ENCODE results near the gene RMND5B.

Gene RMND5B

GRCh38 chr5:178107756-178108310, 23.0 kb upstream of the RMND5B start:
- Mint-ChIP-seq H3K27me3 (no peaks in the 10 kb centered on the region), H3K27ac (no peak overlapping the region), H3K4me3 (no peak overlapping the region), H3K9me3 (no peaks in the 10 kb centered on the region), H3K36me3 (no peaks in the 10 kb centered on the region), H3K4me1 (peaks cover 42 to 50% of the 10 kb centered on the region in 2 donors)
- ATAC-seq (replicated peaks): no peak
- DNase-seq: no peak

GRCh38 chr5:178108446-178108845, 22.4 kb upstream of the RMND5B start:
- peaks cover 44 to 53% of the 10 kb centered on the region in 2 donors for H3K4me1 Mint-ChIP-seq
- no peak for ATAC-seq (replicated peaks)
- no peaks in the 10 kb centered on the region for H3K36me3 Mint-ChIP-seq
- H3K27ac Mint-ChIP-seq: no peak overlapping the region
- H3K9me3 Mint-ChIP-seq: no peaks in the 10 kb centered on the region
- peak overlapping the region in 1 of 2 donors; percentile 11 for H3K4me3 Mint-ChIP-seq
- DNase-seq: no peak
- H3K27me3 Mint-ChIP-seq: no peaks in the 10 kb centered on the region

- DNase-seq: no peak
- no peak overlapping the region for H3K27ac Mint-ChIP-seq
- no peaks in the 10 kb centered on the region for H3K36me3 Mint-ChIP-seq
- no peaks in the 10 kb centered on the region for H3K9me3 Mint-ChIP-seq
- H3K4me3 Mint-ChIP-seq: no peak overlapping the region
- H3K27me3 Mint-ChIP-seq: no peaks in the 10 kb centered on the region
- peak in 1 of 2 donors; percentile 17 for ATAC-seq (replicated peaks)
- H3K4me1 Mint-ChIP-seq: peaks cover 42 to 51% of the 10 kb centered on the region in 2 donors
Observed at GRCh38 chr5:178108966-178109365, 21.8 kb upstream of the RMND5B start.

GRCh38 chr5:178110511-178110910, 20.3 kb upstream of the RMND5B start:
- H3K4me3 Mint-ChIP-seq: no peak overlapping the region
- peaks cover 0 to 4% of the 10 kb centered on the region in 2 donors for H3K36me3 Mint-ChIP-seq
- ATAC-seq (replicated peaks) (no peak), DNase-seq (no peak)
- no peaks in the 10 kb centered on the region for H3K27me3 Mint-ChIP-seq
- no peak overlapping the region for H3K27ac Mint-ChIP-seq
- no peaks in the 10 kb centered on the region for H3K9me3 Mint-ChIP-seq
- H3K4me1 Mint-ChIP-seq: peaks cover 44 to 51% of the 10 kb centered on the region in 2 donors

GRCh38 chr5:178111925-178112324, 18.9 kb upstream of the RMND5B start:
- no peaks in the 10 kb centered on the region for H3K27me3 Mint-ChIP-seq
- peaks cover 0 to 4% of the 10 kb centered on the region in 2 donors for H3K36me3 Mint-ChIP-seq
- H3K9me3 Mint-ChIP-seq: no peaks in the 10 kb centered on the region
- peaks cover 48 to 58% of the 10 kb centered on the region in 2 donors for H3K4me1 Mint-ChIP-seq
- ATAC-seq (replicated peaks): no peak
- DNase-seq: no peak
- no peak overlapping the region for H3K27ac Mint-ChIP-seq
- no peak overlapping the region for H3K4me3 Mint-ChIP-seq

- no peaks in the 10 kb centered on the region for H3K27me3 Mint-ChIP-seq
- no peak for ATAC-seq (replicated peaks)
- H3K36me3 Mint-ChIP-seq: peaks cover 0 to 6% of the 10 kb centered on the region in 2 donors
- peak overlapping the region; percentile 93 for H3K27ac Mint-ChIP-seq
- peaks cover 50 to 62% of the 10 kb centered on the region in 2 donors for H3K4me1 Mint-ChIP-seq
- no peaks in the 10 kb centered on the region for H3K9me3 Mint-ChIP-seq
- DNase-seq: no peak
- H3K4me3 Mint-ChIP-seq: peak overlapping the region; percentile 82 to 84
Observed at GRCh38 chr5:178112545-178112944, 18.3 kb upstream of the RMND5B start.

GRCh38 chr5:178113141-178113787, 17.6 kb upstream of the RMND5B start, which contains the start of gene N4BP3:
N4BP3 (plus strand) TSS chr5:178113532; CDS start chr5:178119584, 6,052 bp downstream.
- no peaks in the 10 kb centered on the region for H3K9me3 Mint-ChIP-seq
- peaks cover 0 to 6% of the 10 kb centered on the region in 2 donors for H3K36me3 Mint-ChIP-seq
- H3K27me3 Mint-ChIP-seq: no peaks in the 10 kb centered on the region
- H3K27ac Mint-ChIP-seq: peak within 1 kb of the TSS; percentile 97
- DNase-seq (peak; percentile 80), ATAC-seq (replicated peaks) (peak; percentile 44 to 59)
- peak within 1 kb of the TSS; percentile 90 to 96 for H3K4me3 Mint-ChIP-seq
- peaks cover 51 to 65% of the 10 kb centered on the region in 2 donors for H3K4me1 Mint-ChIP-seq

GRCh38 chr5:178113841-178114324, 16.9 kb upstream of the RMND5B start:
- peak; percentile 25 for DNase-seq
- H3K27ac Mint-ChIP-seq: peak overlapping the region; percentile 97
- H3K27me3 Mint-ChIP-seq: no peaks in the 10 kb centered on the region
- H3K36me3 Mint-ChIP-seq: peaks cover 2 to 6% of the 10 kb centered on the region in 2 donors
- peak overlapping the region; percentile 90 to 96 for H3K4me3 Mint-ChIP-seq
- peaks cover 48 to 65% of the 10 kb centered on the region in 2 donors for H3K4me1 Mint-ChIP-seq
- peak in 1 of 2 donors; percentile 5 for ATAC-seq (replicated peaks)
- H3K9me3 Mint-ChIP-seq: no peaks in the 10 kb centered on the region

GRCh38 chr5:178114325-178115135, 16.3 kb upstream of the RMND5B start:
- Mint-ChIP-seq H3K9me3 (no peaks in the 10 kb centered on the region), H3K36me3 (peaks cover 3 to 11% of the 10 kb centered on the region in 2 donors), H3K27ac (peak overlapping the region; percentile 97), H3K4me3 (peak overlapping the region; percentile 90 to 96), H3K4me1 (peaks cover 50 to 65% of the 10 kb centered on the region in 2 donors), H3K27me3 (no peaks in the 10 kb centered on the region)
- DNase-seq (peak; percentile 53), ATAC-seq (replicated peaks) (peak; percentile 45 to 48)

- peaks cover 3 to 11% of the 10 kb centered on the region in 2 donors for H3K36me3 Mint-ChIP-seq
- peak; percentile 34 for DNase-seq
- H3K27me3 Mint-ChIP-seq: no peaks in the 10 kb centered on the region
- H3K9me3 Mint-ChIP-seq: no peaks in the 10 kb centered on the region
- H3K4me3 Mint-ChIP-seq: peak overlapping the region; percentile 90 to 96
- peak; percentile 37 to 40 for ATAC-seq (replicated peaks)
- H3K4me1 Mint-ChIP-seq: peaks cover 50 to 73% of the 10 kb centered on the region in 2 donors
- peak overlapping the region; percentile 97 for H3K27ac Mint-ChIP-seq
Observed at GRCh38 chr5:178115136-178115813, 15.5 kb upstream of the RMND5B start.

- peak overlapping the region; percentile 90 to 96 for H3K4me3 Mint-ChIP-seq
- ATAC-seq (replicated peaks) (peak; percentile 1 to 3), DNase-seq (no peak)
- peak overlapping the region; percentile 86 for H3K27ac Mint-ChIP-seq
- H3K4me1 Mint-ChIP-seq: peaks cover 50 to 73% of the 10 kb centered on the region in 2 donors
- no peaks in the 10 kb centered on the region for H3K9me3 Mint-ChIP-seq
- peaks cover 3 to 11% of the 10 kb centered on the region in 2 donors for H3K36me3 Mint-ChIP-seq
- no peaks in the 10 kb centered on the region for H3K27me3 Mint-ChIP-seq
Observed at GRCh38 chr5:178115814-178116142, 15.0 kb upstream of the RMND5B start.

GRCh38 chr5:178116143-178116885, 14.5 kb upstream of the RMND5B start:
- no peaks in the 10 kb centered on the region for H3K27me3 Mint-ChIP-seq
- H3K9me3 Mint-ChIP-seq: no peaks in the 10 kb centered on the region
- H3K4me1 Mint-ChIP-seq: peaks cover 55 to 77% of the 10 kb centered on the region in 2 donors
- DNase-seq (peak; percentile 82), ATAC-seq (replicated peaks) (peak; percentile 56 to 61)
- peaks cover 3 to 13% of the 10 kb centered on the region in 2 donors for H3K36me3 Mint-ChIP-seq
- peak overlapping the region; percentile 90 to 96 for H3K4me3 Mint-ChIP-seq
- peak overlapping the region; percentile 86 for H3K27ac Mint-ChIP-seq

- peak overlapping the region; percentile 69 for H3K27ac Mint-ChIP-seq
- H3K27me3 Mint-ChIP-seq: no peaks in the 10 kb centered on the region
- H3K9me3 Mint-ChIP-seq: no peaks in the 10 kb centered on the region
- H3K4me1 Mint-ChIP-seq: peaks cover 59 to 81% of the 10 kb centered on the region in 2 donors
- DNase-seq (no peak), ATAC-seq (replicated peaks) (no peak)
- H3K4me3 Mint-ChIP-seq: peak overlapping the region; percentile 56 to 69
- H3K36me3 Mint-ChIP-seq: peaks cover 11 to 23% of the 10 kb centered on the region in 2 donors
Observed at GRCh38 chr5:178117923-178118701, 12.7 kb upstream of the RMND5B start.
